Activated CD4-positive, CD25-positive, alpha-beta regulatory T cell treated with anti-CD3 and anti-CD28 coated beads, Interleukin-2, amount 50 U/mL, for 16 hours (primary cell): ENCODE data around the gene RGS7.

Experiments used
- DNase-seq: peaks from one replicate; pipeline ENCODE4 v3.0.0-alpha.2; 2020; ENCODE audit warnings: low read depth, low spot score

The RGS7 gene

GRCh38 chr1:241083285-241083684 is 273.7 kb downstream of the RGS7 start:
- no peak for DNase-seq

- DNase-seq, result no peak
Observed at GRCh38 chr1:241081473-241081872, 275.5 kb downstream of the RGS7 start.

GRCh38 chr1:241079459-241079858 is 277.5 kb downstream of the RGS7 start:
- no peak for DNase-seq

GRCh38 chr1:241079047-241079446 is 278.0 kb downstream of the RGS7 start:
- no peak for DNase-seq

- no peak for DNase-seq
Observed at GRCh38 chr1:241077386-241078147, 279.4 kb downstream of the RGS7 start.

GRCh38 chr1:241074507-241074906 is 282.5 kb downstream of the RGS7 start:
- no peak for DNase-seq

- DNase-seq, result no peak
Observed at GRCh38 chr1:241068359-241068758, 288.6 kb downstream of the RGS7 start.

- DNase-seq, result no peak
Observed at GRCh38 chr1:241063276-241063675, 293.7 kb downstream of the RGS7 start.

GRCh38 chr1:241061062-241061461 is 295.9 kb downstream of the RGS7 start:
- DNase-seq, result no peak

- no peak for DNase-seq
Observed at GRCh38 chr1:241048622-241049021, 308.4 kb downstream of the RGS7 start.

- no peak for DNase-seq
Observed at GRCh38 chr1:241045659-241046058, 311.3 kb downstream of the RGS7 start.

GRCh38 chr1:241034203-241034936 is 322.6 kb downstream of the RGS7 start:
- no peak for DNase-seq

GRCh38 chr1:241024834-241025233 is 332.2 kb downstream of the RGS7 start:
- DNase-seq, result no peak

- DNase-seq, result no peak
Observed at GRCh38 chr1:241022366-241022765, 334.6 kb downstream of the RGS7 start.

- DNase-seq, result no peak
Observed at GRCh38 chr1:241020851-241021697, 335.9 kb downstream of the RGS7 start.

GRCh38 chr1:241012708-241013340 is 344.2 kb downstream of the RGS7 start:
- DNase-seq, result no peak

GRCh38 chr1:241007668-241008067 is 349.3 kb downstream of the RGS7 start:
- DNase-seq, result no peak

- no peak for DNase-seq
Observed at GRCh38 chr1:240999826-241000225, 357.2 kb downstream of the RGS7 start.

GRCh38 chr1:240998441-240999015 is 358.5 kb downstream of the RGS7 start:
- DNase-seq, result no peak

- no peak for DNase-seq
Observed at GRCh38 chr1:240998024-240998423, 359.0 kb downstream of the RGS7 start.

- no peak for DNase-seq
Observed at GRCh38 chr1:240993004-240993403, 364.0 kb downstream of the RGS7 start.
